ENCODE results near the gene TAS2R9.
"Not testable (repeated sequence)": the region's sequence is repeated elsewhere in the genome, so short reads cannot be mapped to it uniquely, and the experiment has no call there.

The TAS2R9 gene

DNA sequence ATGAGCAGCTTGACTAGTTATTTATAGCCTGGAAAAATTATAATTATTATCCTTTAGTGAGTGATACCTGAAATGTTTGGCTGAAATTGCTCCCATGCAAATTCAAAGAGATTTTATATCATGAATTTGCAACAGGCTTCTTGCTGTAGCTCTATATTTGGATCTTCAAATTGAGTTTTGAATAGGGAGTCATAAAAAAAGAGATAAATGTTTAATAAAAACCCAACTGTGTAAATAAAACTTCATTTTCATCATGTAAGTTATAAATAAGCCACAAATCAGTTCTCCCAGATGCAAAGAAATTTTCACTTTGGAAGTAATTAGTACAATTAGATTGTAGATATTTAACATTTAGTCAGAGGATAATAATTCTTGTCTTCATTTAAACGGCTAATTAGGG is 2.8 kb downstream of the TAS2R9 start, which contains the start of gene TAS2R8:
TSS of gene TAS2R8 (minus strand) at position 101 of the 400 bp plus-strand sequence. CDS start 306 bp downstream, outside the sequence.
- H4K20me1 ChIP-seq (ENCODE audit: insufficient read depth): no peaks in the 10 kb centered on the region

DNA sequence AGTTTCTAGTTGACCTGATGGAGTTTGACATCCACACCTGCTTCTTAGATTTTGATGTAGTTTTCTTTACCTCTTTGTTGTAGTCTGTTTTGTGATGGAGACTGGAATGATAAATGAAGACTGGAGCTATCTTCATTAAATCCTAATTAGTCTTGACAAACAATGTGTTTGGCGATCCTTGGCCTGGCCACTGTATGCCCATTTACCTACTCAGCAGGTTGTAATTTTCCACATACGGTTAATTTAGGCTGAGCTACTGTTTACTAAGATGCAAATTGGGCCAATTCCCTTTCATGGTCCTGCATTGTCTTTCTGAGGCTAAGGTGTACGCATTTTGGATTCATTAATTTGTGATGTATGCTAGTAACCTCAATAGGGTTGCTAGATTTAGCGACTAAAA is 7.4 kb downstream of the TAS2R9 start, which contains the start of gene TAS2R7:
TSS of gene TAS2R7 (minus strand) at position 41 of the 400 bp plus-strand sequence. CDS start 57 bp downstream, outside the sequence.
- H3K9ac ChIP-seq: no peak within 1 kb of the TSS
- H3K4me1 ChIP-seq (ENCODE audit: low read depth, poor library complexity, severe bottlenecking): no peaks in the 10 kb centered on the region
- no peaks in the 10 kb centered on the region for H3K27me3 ChIP-seq (ENCODE audit: insufficient read depth, low read depth)
- H4K20me1 ChIP-seq (ENCODE audit: insufficient read depth): no peaks in the 10 kb centered on the region
- H3K4me2 ChIP-seq: no peak within 1 kb of the TSS
- H2AFZ ChIP-seq (ENCODE audit: low read depth): no peak within 1 kb of the TSS
- H3K4me3 ChIP-seq (IDR thresholded peaks at IDR 0.05; ENCODE audit: insufficient read depth, low read depth, low read length): no peak within 1 kb of the TSS
- H3K36me3 ChIP-seq (ENCODE audit: insufficient read depth): no peaks in the 10 kb centered on the region
- no peaks in the 10 kb centered on the region for H3K79me2 ChIP-seq (ENCODE audit: insufficient read depth, low read depth)
- H3K27ac ChIP-seq: no peak within 1 kb of the TSS
- TF ChIP-seq, protein P1, sequence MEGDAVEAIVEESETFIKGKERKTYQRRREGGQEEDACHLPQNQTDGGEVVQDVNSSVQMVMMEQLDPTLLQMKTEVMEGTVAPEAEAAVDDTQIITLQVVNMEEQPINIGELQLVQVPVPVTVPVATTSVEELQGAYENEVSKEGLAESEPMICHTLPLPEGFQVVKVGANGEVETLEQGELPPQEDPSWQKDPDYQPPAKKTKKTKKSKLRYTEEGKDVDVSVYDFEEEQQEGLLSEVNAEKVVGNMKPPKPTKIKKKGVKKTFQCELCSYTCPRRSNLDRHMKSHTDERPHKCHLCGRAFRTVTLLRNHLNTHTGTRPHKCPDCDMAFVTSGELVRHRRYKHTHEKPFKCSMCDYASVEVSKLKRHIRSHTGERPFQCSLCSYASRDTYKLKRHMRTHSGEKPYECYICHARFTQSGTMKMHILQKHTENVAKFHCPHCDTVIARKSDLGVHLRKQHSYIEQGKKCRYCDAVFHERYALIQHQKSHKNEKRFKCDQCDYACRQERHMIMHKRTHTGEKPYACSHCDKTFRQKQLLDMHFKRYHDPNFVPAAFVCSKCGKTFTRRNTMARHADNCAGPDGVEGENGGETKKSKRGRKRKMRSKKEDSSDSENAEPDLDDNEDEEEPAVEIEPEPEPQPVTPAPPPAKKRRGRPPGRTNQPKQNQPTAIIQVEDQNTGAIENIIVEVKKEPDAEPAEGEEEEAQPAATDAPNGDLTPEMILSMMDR (conservative IDR thresholded peaks at IDR 0.05; ENCODE audit: low read depth, low read length): no peak

More for the DNA sequence above, 2.8 kb downstream of the TAS2R9 start, which contains the start of gene TAS2R8:
- no peak within 1 kb of the TSS for H2AFZ ChIP-seq (ENCODE audit: low read depth)
- no peak within 1 kb of the TSS for H3K27ac ChIP-seq
- H3K27me3 ChIP-seq (ENCODE audit: insufficient read depth, low read depth): no peaks in the 10 kb centered on the region
- no peaks in the 10 kb centered on the region for H3K4me1 ChIP-seq (ENCODE audit: low read depth, poor library complexity, severe bottlenecking)
- H3K4me2 ChIP-seq: no peak within 1 kb of the TSS
- no peaks in the 10 kb centered on the region for H3K79me2 ChIP-seq (ENCODE audit: insufficient read depth, low read depth)
- H3K9ac ChIP-seq: no peak within 1 kb of the TSS
- H3K36me3 ChIP-seq (ENCODE audit: insufficient read depth): no peaks in the 10 kb centered on the region
- TF ChIP-seq, protein P1 (conservative IDR thresholded peaks at IDR 0.05; ENCODE audit: low read depth, low read length): no peak
- no peak within 1 kb of the TSS for H3K4me3 ChIP-seq (IDR thresholded peaks at IDR 0.05; ENCODE audit: insufficient read depth, low read depth, low read length)

GRCh38 chr12:10801741-10802140 is 8.2 kb downstream of the TAS2R9 start:
- Histone ChIP-seq H3K79me2 (ENCODE audit: insufficient read depth, low read depth) (no peaks in the 10 kb centered on the region), H2AFZ (ENCODE audit: low read depth) (no peak overlapping the region), H3K9ac (no peak overlapping the region), H3K27ac (no peak overlapping the region), H3K4me2 (no peak overlapping the region), H3K36me3 (ENCODE audit: insufficient read depth) (no peaks in the 10 kb centered on the region), H4K20me1 (ENCODE audit: insufficient read depth) (no peaks in the 10 kb centered on the region), H3K27me3 (ENCODE audit: insufficient read depth, low read depth) (no peaks in the 10 kb centered on the region), H3K4me1 (ENCODE audit: low read depth, poor library complexity, severe bottlenecking) (no peaks in the 10 kb centered on the region), H3K4me3 (IDR thresholded peaks at IDR 0.05; ENCODE audit: insufficient read depth, low read depth, low read length) (no peak overlapping the region)
- TF ChIP-seq, protein P1 (conservative IDR thresholded peaks at IDR 0.05; ENCODE audit: low read depth, low read length): no peak

GRCh38 chr12:10794222-10794621 is 15.7 kb downstream of the TAS2R9 start:
- Histone ChIP-seq H3K4me3 (IDR thresholded peaks at IDR 0.05; ENCODE audit: insufficient read depth, low read depth, low read length) (no peak overlapping the region), H2AFZ (ENCODE audit: low read depth) (no peak overlapping the region), H3K27me3 (ENCODE audit: insufficient read depth, low read depth) (no peaks in the 10 kb centered on the region), H3K4me2 (no peak overlapping the region), H4K20me1 (ENCODE audit: insufficient read depth) (no peaks in the 10 kb centered on the region), H3K9ac (no peak overlapping the region), H3K4me1 (ENCODE audit: low read depth, poor library complexity, severe bottlenecking) (no peaks in the 10 kb centered on the region), H3K36me3 (ENCODE audit: insufficient read depth) (no peaks in the 10 kb centered on the region), H3K27ac (no peak overlapping the region), H3K79me2 (ENCODE audit: insufficient read depth, low read depth) (no peaks in the 10 kb centered on the region)
- TF ChIP-seq, protein P1 (conservative IDR thresholded peaks at IDR 0.05; ENCODE audit: low read depth, low read length): no peak

DNA sequence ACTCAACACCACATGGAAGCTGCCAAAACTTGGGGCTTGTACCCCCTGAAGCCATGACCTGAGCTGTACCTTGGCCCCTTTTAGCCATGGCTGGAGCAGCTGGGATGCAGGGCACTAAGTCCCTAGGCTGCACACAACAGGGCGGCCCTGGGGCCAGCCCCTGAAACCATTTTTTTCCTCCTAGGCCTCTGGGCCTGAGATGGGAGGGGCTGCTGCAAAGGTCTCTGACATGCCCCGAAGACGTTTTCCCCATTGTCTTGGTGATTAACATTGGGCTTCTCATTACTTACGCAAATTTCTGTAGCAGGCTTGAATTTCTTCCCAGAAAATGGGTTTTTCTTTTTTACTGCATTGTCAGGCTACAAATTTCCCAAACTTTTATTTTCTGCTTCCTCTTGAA is 18.2 kb downstream of the TAS2R9 start:
- H2AFZ ChIP-seq (ENCODE audit: low read depth); H3K79me2 ChIP-seq (ENCODE audit: insufficient read depth, low read depth); H3K9ac ChIP-seq; H3K4me1 ChIP-seq (ENCODE audit: low read depth, poor library complexity, severe bottlenecking); H3K4me2 ChIP-seq; H3K4me3 ChIP-seq (IDR thresholded peaks at IDR 0.05; ENCODE audit: insufficient read depth, low read depth, low read length); H3K27me3 ChIP-seq (ENCODE audit: insufficient read depth, low read depth); H4K20me1 ChIP-seq (ENCODE audit: insufficient read depth); H3K36me3 ChIP-seq (ENCODE audit: insufficient read depth); H3K27ac ChIP-seq: not testable (repeated sequence)
